Esophagus muscularis mucosa (tissue), 3 donors: ENCODE data around the gene DPYSL3.

Experiments used
- POLR2A ChIP-seq: fragments of 450-650 bp; IDR thresholded peaks from one replicate; pipeline ENCODE4 v1.6.1; 2017; ENCODE audit warnings: antibody characterized with exemption, moderate library complexity, mild to moderate bottlenecking, low read depth
- TF ChIP-seq, protein P1 (sequence below), 3 experiments: fragments of 200-600 bp in 2 of 3; fragments of 450-650 bp in 1 of 3; sonication (generic) in 2 of 3; IDR thresholded peaks; one replicate each; pipeline ENCODE4 v1.5.1; 2017 to 2019; ENCODE audit warnings: antibody characterized with exemption in 3 of 3, mild to moderate bottlenecking in 2 of 3, moderate library complexity in 1 of 3

DNA sequence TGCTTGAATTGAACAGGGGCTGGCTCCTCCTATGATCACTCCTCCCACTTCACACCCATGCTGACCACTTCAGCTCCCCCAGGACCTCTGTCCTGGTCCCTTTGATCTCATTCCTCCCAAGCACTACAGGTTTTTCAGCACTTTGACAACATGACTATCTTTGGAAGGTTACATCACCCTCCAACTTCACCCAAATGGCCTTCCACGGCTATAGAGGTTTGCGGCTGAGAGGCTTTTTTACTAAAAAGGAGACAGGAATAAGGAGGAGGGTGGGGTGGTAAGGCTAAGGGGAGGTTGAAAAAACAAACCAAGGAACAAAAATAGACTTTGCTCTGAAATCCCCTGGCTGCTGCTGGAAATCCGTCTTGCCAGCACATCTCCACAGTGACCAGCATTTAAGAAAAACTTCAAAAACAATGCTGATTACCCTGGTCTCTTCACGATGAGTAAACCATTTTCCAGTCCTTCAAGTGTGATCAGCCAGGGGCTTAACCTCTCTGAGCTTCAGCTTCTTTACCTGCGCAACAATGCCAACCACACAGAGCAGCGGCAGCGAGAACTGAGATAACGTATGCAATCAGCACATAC, 102.7 kb downstream of the DPYSL3 start:
- TF ChIP-seq, protein P1, sequence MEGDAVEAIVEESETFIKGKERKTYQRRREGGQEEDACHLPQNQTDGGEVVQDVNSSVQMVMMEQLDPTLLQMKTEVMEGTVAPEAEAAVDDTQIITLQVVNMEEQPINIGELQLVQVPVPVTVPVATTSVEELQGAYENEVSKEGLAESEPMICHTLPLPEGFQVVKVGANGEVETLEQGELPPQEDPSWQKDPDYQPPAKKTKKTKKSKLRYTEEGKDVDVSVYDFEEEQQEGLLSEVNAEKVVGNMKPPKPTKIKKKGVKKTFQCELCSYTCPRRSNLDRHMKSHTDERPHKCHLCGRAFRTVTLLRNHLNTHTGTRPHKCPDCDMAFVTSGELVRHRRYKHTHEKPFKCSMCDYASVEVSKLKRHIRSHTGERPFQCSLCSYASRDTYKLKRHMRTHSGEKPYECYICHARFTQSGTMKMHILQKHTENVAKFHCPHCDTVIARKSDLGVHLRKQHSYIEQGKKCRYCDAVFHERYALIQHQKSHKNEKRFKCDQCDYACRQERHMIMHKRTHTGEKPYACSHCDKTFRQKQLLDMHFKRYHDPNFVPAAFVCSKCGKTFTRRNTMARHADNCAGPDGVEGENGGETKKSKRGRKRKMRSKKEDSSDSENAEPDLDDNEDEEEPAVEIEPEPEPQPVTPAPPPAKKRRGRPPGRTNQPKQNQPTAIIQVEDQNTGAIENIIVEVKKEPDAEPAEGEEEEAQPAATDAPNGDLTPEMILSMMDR (IDR thresholded peaks at IDR 0.05) = no peak
- TF ChIP-seq POLR2A = no peak
